GM19324 (cell line): ENCODE measurements around the gene CHEK1.
"Not testable (repeated sequence)": the region's sequence is repeated elsewhere in the genome, so short reads cannot be mapped to it uniquely, and the experiment has no call there.

ENCODE experiments used
- ATAC-seq: cut with Tn5 transposase; IDR thresholded peaks from one replicate; pipeline ENCODE4 v1.9.1; 2021; ENCODE audit warnings: mild to moderate bottlenecking, moderate library complexity; ENCODE audit not compliant: unreplicated experiment, low FRiP score

The CHEK1 gene

DNA sequence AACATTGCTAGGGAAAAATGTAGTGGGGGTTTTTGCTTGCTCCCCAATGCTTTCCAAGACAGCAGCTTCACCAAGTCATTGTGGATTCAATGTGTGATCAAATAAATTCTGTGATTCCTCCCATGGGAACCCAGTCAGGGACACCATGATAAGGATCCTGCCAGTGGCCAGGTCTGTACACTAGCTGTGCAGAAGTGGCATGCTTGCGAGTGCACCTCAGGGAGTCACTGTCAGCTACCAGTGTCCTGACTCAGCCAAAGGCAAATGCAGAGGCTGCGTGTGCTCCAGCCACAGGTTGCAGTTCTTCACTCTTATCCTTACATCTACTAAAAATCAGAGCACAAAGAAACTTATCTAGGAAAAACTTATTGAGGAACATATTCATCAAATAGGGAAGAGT lies 65.0 kb downstream of the CHEK1 start:
- ATAC-seq: no peak

DNA sequence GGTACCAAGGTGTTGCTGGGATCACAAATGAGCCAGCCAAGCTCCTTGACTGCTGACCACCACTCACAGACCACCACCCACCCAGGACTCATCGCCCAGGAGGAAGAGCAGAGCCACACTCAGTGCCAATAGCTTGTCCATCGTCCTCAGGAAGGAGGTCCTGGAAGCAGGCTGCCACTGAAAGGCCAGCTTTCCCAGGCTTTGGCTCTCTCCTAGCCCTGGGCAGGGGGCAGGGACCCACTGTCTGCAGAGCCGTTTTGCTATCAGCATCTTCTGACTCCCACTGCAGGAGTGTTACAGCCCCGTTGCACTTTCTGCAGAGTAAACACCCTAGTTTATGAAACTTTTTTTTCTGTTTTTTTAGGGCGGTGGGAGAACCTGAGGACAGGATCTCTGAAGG lies 67.9 kb downstream of the CHEK1 start:
- ATAC-seq: no peak

DNA sequence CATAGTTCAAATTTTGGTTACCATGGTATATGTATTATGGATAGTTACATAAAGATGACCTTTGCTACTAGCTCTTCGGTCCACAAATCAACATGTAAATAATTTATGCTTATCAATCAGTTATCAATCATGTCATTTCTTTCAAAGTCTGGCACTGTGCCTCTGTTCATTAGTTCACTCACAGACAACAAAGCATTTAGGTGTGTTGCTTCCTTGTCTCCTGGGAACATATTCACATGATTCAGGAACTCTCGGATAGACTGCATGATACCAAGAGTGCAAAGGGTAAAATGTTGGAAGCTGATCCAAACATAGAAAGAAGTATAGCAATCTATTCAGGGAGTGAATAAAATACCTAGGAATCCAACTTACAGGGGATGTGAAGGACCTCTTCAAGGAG lies 70.0 kb downstream of the CHEK1 start:
- no peak for ATAC-seq

DNA sequence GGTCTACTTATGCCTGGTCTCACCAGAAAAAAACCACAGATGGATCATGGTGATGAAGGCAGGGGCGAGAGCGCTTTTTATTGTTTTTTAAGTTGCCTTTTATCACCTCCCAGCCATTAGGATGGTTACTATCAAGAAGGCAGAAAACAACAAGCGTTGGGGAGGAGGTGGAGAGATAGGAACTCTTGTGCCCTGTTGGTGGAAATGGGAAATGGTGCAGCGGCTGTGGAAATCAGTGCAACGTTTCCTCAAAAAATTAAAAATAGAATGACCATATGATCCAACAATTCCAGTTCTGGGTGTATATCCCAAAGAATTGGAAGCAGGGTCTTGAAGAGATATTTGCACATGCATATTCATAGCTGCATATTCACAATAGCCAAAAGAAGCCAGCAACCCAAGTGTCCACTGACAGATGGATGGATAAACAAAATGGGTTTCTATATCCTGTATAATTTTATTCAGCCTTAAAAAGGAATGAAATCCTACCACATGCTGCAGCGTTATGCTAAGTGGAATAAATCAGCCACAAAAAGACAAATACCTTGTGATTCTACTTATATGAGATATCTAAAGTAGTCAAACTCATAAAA lies 76.2 kb downstream of the CHEK1 start:
- ATAC-seq: no peak

DNA sequence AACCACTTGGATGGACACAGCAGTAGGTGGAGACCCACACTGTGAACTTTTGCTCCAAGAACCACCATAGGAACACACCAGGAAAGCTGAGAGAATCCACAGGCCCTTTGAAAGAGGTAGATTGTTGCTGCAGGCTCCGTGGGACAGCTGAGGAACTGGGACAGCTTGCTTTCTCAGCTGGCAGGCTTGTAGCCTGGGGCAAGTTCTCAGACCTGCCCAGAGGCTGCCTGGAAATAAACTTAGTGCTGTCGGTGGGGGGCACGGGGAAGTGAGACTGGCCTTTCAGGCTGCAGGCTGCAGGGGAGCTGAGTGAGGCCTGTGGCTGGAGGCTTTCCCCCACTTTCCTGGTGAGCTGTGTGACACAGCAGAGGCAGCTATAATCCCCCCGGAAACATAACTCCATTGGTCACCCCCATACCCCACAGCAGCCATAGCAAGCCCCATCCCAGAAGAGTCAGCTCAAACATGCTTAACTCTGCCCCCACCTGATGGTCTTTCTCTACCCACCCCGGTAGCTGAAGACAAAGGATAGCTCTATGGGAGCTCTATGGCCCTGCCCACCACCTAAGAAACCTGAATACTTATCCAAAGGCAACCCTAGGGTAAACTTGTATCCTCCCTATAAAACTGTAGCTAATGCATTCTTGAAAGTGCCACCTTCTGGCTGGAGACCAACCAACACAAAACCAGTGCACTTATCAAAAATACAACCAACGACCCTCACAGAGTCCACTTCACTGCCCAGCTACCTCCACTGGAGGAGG lies 77.1 kb downstream of the CHEK1 start:
- ATAC-seq: no peak

DNA sequence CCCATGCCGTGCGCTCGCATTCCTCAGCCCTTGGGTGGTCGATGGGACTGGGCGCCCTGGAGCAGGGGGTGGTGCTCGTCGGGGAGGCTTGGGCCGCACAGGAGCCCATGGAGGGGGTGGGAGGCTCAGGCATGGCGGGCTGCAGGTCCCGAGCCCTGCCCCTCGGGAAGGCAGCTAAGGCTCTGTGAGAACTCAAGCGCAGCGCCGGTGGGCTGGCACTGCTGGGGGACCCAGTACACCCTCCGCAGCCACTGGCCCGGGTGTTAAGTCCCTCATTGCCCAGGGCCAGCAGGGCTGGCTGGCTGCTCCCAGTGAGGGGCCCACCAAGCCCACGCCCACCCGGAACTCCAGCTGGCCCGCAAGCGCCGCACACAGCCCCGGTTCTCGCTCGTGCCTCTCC lies 79.7 kb downstream of the CHEK1 start:
- ATAC-seq: not testable (repeated sequence)

DNA sequence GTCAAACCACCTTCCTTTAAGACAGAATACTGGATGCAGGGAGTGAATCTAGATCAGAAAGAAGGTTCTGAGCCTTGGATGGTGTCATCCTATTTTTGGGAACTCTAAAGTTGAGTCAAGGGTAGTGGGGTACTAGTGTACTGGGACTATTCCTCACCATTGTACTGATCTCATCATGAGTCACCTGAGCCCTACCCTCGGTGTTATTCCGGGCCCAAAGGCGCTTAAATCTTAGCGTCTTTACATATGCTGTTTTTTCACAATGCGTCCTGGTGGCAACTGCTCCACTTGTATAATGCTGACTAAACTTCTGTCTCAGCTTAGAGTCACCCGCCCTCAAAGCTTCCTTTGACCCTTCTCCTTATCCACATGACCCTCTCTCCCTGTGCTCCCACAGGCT lies 95.8 kb downstream of the CHEK1 start:
- ATAC-seq: no peak

DNA sequence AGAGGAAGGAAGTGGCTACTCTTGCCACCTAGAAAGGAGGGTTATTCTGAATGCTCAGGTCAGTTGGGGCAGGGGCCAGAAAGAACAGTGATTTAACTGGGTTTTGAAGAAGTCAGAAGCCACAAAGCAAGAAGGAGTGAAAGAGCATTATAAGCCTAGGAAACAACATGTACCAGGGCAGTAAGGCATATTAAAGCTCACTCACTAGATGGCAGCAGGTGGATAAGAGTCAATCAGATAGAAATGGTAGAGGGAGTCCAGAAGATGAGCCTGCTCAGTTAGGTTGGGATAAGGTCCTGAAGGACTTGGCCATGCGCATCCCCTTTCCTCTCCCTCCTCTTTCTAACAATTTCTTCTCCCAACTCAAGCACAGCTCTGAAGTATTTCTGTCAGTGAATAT lies 99.2 kb downstream of the CHEK1 start:
- ATAC-seq: no peak
